A549 (cell line): Measurements from ENCODE around the gene CDC40. TPM values are rescaled to one million over a fixed set of nuclear protein-coding genes. Genes with fewer than 3 reads are reported as not detected.

Experiments used
- ATAC-seq, 2 experiments: fragments of 200-7000 bp in 1 of 2; fragments of >200 bp in 1 of 2; cut with Nextera tagmentation in 1 of 2; cut with Tn5 transposase in 1 of 2; 3 replicates each; pipeline versions ENCODE4 v1.8.0 to v1.9.1; 2018 to 2020; ENCODE audit warnings: mild to moderate bottlenecking in 1 of 2, moderate library complexity in 1 of 2
- CTCF ChIA-PET: fragments of 300-600 bp; sonication (Branson Sonifier 250); formaldehyde crosslinking; extraction: SDS; loops from one replicate; lab custom pipeline; 2021; ENCODE audit warnings: antibody characterized with exemption, inconsistent platforms; lab: Yijun Ruan, JAX
- POLR2A ChIA-PET: fragments of 350-600 bp; formaldehyde crosslinking; extraction: SDS; loops from one replicate; lab custom pipeline; 2021; ENCODE audit warnings: antibody characterized with exemption, inconsistent platforms; lab: Yijun Ruan, JAX
- DNase-seq, 2 experiments: peaks; one replicate each; pipeline versions ENCODE4 v3.0.0 to v3.0.0-alpha.2; 2011 to 2016; ENCODE audit warnings: low read depth in 1 of 2, low spot score in 1 of 2
- FAIRE-seq: peaks from 2 replicates; lab custom pipeline; 2011; peaks lifted over from hg19 to GRCh38; lab: Jason Lieb, UNC
- H3K27ac ChIP-seq, 2 experiments: fragments of >200 bp; sonication (Bioruptor Twin); formaldehyde crosslinking; 3 replicates each; pipeline ENCODE4 v1.5.1; 2016 to 2017
- H3K4me1 ChIP-seq: fragments of >200 bp; sonication (Bioruptor Twin); formaldehyde crosslinking; 3 replicates; pipeline ENCODE4 v1.6.1; 2016
- H3K4me2 ChIP-seq: fragments of >200 bp; sonication (Bioruptor Twin); formaldehyde crosslinking; 3 replicates; pipeline ENCODE4 v1.6.1; 2016
- H3K4me3 ChIP-seq: fragments of >200 bp; sonication (Bioruptor Twin); formaldehyde crosslinking; 3 replicates; pipeline ENCODE4 v1.5.1; 2016
- H3K9me3 ChIP-seq: fragments of >200 bp; sonication (Bioruptor Twin); formaldehyde crosslinking; 3 replicates; pipeline ENCODE4 v1.6.1; 2016
- CEBPB ChIP-seq, 2 experiments: fragments of >200 bp in 1 of 2; sonication (Bioruptor Twin) in 1 of 2; formaldehyde crosslinking in 1 of 2; IDR thresholded peaks; 2 replicates each; pipeline ENCODE4 v1.6.1; 2012 to 2016
- CHD2 ChIP-seq: fragments of 150-350 bp; IDR thresholded peaks from 2 replicates; pipeline ENCODE4 v1.6.1; 2014; ENCODE audit warnings: low read length; ENCODE audit not compliant: partially characterized antibody
- EHMT2 ChIP-seq: fragments of 200-600 bp; sonication (generic); IDR thresholded peaks from 2 replicates; pipeline ENCODE4 v1.6.1; 2016; ENCODE audit warnings: antibody characterized with exemption, low read depth, mild to moderate bottlenecking, moderate library complexity
- EP300 ChIP-seq, 2 experiments: fragments of >200 bp; sonication (Bioruptor Twin); formaldehyde crosslinking; IDR thresholded peaks; 2 replicates in 1 of 2; 3 replicates in 1 of 2; pipeline ENCODE4 v1.6.1; 2016 to 2017
- FOSL2 ChIP-seq, 2 experiments: fragments of 450-650 bp in 1 of 2; fragments of >200 bp in 1 of 2; sonication (Bioruptor Twin) in 1 of 2; formaldehyde crosslinking; IDR thresholded peaks; 2 replicates each; pipeline versions ENCODE4 v1.5.0 to v1.6.1; 2016 to 2020; ENCODE audit warnings: mild to moderate bottlenecking in 1 of 2, moderate library complexity in 1 of 2
- GATA3 ChIP-seq: IDR thresholded peaks from 2 replicates; pipeline ENCODE4 v1.6.1; 2012; ENCODE audit warnings: borderline replicate concordance
- HDAC2 ChIP-seq: fragments of 200-600 bp; sonication (generic); IDR thresholded peaks from 2 replicates; pipeline ENCODE4 v1.6.1; 2016
- HES2 ChIP-seq: fragments of >200 bp; sonication (Bioruptor Twin); formaldehyde crosslinking; IDR thresholded peaks from 2 replicates; pipeline ENCODE4 v1.6.1; 2016
- HOXA7 ChIP-seq: fragments of 250-450 bp; sonication (Bioruptor Pico); IDR thresholded peaks from 2 replicates; pipeline ENCODE4 v1.5.0; 2020; ENCODE audit warnings: mild to moderate bottlenecking, moderate library complexity
- HOXB13 ChIP-seq: fragments of 250-450 bp; sonication (Bioruptor Pico); IDR thresholded peaks from 2 replicates; pipeline ENCODE4 v1.5.0; 2020; ENCODE audit warnings: low read depth, mild to moderate bottlenecking, moderate library complexity
- HOXB5 ChIP-seq: fragments of 250-450 bp; sonication (Bioruptor Pico); IDR thresholded peaks from 2 replicates; pipeline ENCODE4 v1.5.0; 2020; ENCODE audit warnings: mild to moderate bottlenecking, moderate library complexity
- KDM1A ChIP-seq: fragments of 200-600 bp; sonication (generic); IDR thresholded peaks from 2 replicates; pipeline ENCODE4 v1.6.1; 2016; ENCODE audit warnings: low read depth, mild to moderate bottlenecking
- MAFK ChIP-seq: fragments of 450-650 bp; IDR thresholded peaks from 2 replicates; pipeline ENCODE4 v1.6.1; 2014; ENCODE audit not compliant: partially characterized antibody
- MAZ ChIP-seq: fragments of 150-350 bp; IDR thresholded peaks from 2 replicates; pipeline ENCODE4 v1.6.1; 2014; ENCODE audit warnings: antibody characterized with exemption, low read depth, low read length, borderline replicate concordance
- MYC ChIP-seq: IDR thresholded peaks from 2 replicates; pipeline ENCODE4 v1.6.1; 2012; ENCODE audit warnings: mild to moderate bottlenecking, inconsistent platforms, low read length, improper control_type of control experiment, borderline replicate concordance
- NR3C1 ChIP-seq: fragments of >200 bp; sonication (Bioruptor Twin); formaldehyde crosslinking; IDR thresholded peaks from 3 replicates; pipeline ENCODE4 v1.6.1; 2017
- PHF8 ChIP-seq: fragments of 200-600 bp; sonication (generic); IDR thresholded peaks from 2 replicates; pipeline ENCODE4 v1.6.1; 2016; ENCODE audit warnings: low read depth, mild to moderate bottlenecking, antibody characterized with exemption, moderate library complexity, borderline replicate concordance
- REST ChIP-seq: fragments of 200-600 bp; sonication (generic); IDR thresholded peaks from 2 replicates; pipeline ENCODE4 v1.6.1; 2016; ENCODE audit warnings: antibody characterized with exemption, mild to moderate bottlenecking, moderate library complexity
- RFX5 ChIP-seq: fragments of 450-650 bp; IDR thresholded peaks from 2 replicates; pipeline ENCODE4 v1.7.1; 2014; ENCODE audit warnings: antibody characterized with exemption, mild to moderate bottlenecking, moderate library complexity
- TFCP2L1 ChIP-seq: fragments of 250-450 bp; sonication (Bioruptor Pico); IDR thresholded peaks from 2 replicates; pipeline ENCODE4 v1.5.0; 2021; ENCODE audit warnings: mild to moderate bottlenecking
- USF2 ChIP-seq: fragments of 450-650 bp; IDR thresholded peaks from 2 replicates; pipeline ENCODE4 v1.6.1; 2014; ENCODE audit warnings: antibody characterized with exemption
- ZC3H11A ChIP-seq: fragments of 450-650 bp; IDR thresholded peaks from 2 replicates; pipeline ENCODE4 v1.6.1; 2014; ENCODE audit warnings: antibody characterized with exemption, mild to moderate bottlenecking
- ZFP36 ChIP-seq: fragments of 450-650 bp; IDR thresholded peaks from 2 replicates; pipeline ENCODE4 v1.6.1; 2014; ENCODE audit warnings: borderline replicate concordance; ENCODE audit not compliant: partially characterized antibody
- ZNF302 ChIP-seq: fragments of 250-450 bp; sonication (Bioruptor Pico); IDR thresholded peaks from 2 replicates; pipeline ENCODE4 v1.9.0; 2021; ENCODE audit warnings: inconsistent platforms, mild to moderate bottlenecking, moderate library complexity
- WGBS: methylation state at CpG from one replicate; pipeline ENCODE4 v1.1.6; 2017; ENCODE audit errors: missing lambda C conversion rate; 5-methylcytosine and 5-hydroxymethylcytosine counted together
- polyA plus RNA-seq, 4 experiments: library from polyadenylated mRNA; depleted of rRNA in 3 of 4; stranded (reverse); fragments of >200 nt; fragmentation: RNase III in 1 of 4; extraction: RNeasy Plus Mini Kit Qiagen cat#74134 plus additional on column Dnase treatment in 1 of 4; gene quantifications; 2 replicates in 3 of 4; 3 replicates in 1 of 4; pipeline ENCODE4 v1.2.3, GENCODE V29; 2011 to 2017
- TF ChIP-seq, protein P1 (sequence below): fragments of >200 bp; sonication (Bioruptor Twin); formaldehyde crosslinking; IDR thresholded peaks from 3 replicates; pipeline ENCODE4 v1.6.1; 2016
- TF ChIP-seq, protein P2 (sequence below): fragments of 250-450 bp; sonication (Bioruptor Pico); IDR thresholded peaks from 2 replicates; pipeline ENCODE4 v1.5.0; 2020; ENCODE audit warnings: low read depth, mild to moderate bottlenecking, moderate library complexity
- TF ChIP-seq, protein P3 (sequence below): IDR thresholded peaks from 2 replicates; pipeline ENCODE4 v1.6.1; 2012
- TF ChIP-seq, protein P4 (sequence below): fragments of >200 bp; sonication (Bioruptor Twin); formaldehyde crosslinking; IDR thresholded peaks from 3 replicates; pipeline ENCODE4 v1.5.1; 2016

CDC40 gene
- polyA plus RNA-seq, 2 of the 4 experiments (the other 2 are of a cell fraction): 11.6 to 22.2 TPM

DNA sequence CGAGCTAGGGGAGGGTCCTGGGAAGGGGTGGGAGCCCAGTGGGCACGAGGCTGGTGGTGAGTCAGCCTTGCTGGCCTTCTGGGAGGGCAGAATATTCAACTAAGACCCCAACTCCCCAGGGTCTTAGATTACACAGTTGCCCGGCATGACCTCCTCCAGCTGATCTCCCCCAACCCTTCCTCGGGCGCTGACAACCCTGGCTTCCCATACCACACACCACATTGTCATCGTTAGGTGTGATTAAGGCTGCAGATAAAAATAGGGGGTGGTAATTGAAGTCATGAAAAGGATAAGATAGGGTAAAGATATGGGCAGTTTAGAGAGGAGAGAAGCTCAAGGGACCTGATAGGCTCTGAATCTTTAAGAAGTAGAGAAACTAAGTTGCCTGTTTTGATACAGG, 10.5 kb downstream of the CDC40 start:
- Histone ChIP-seq H3K9me3 (no peaks in the 10 kb centered on the region), H3K4me2 (no peak overlapping the region), H3K4me1 (no peaks in the 10 kb centered on the region), H3K4me3 (no peak overlapping the region), H3K27ac (no peak overlapping the region)
- CTCF ChIA-PET: no interaction called here
- ATAC-seq (no peak), FAIRE-seq (no peak), DNase-seq (no peak)
- WGBS: 96% methylated on average over 5 of the region's 6 CpGs
- POLR2A ChIA-PET: no interaction called here
- TF ChIP-seq, protein P1, sequence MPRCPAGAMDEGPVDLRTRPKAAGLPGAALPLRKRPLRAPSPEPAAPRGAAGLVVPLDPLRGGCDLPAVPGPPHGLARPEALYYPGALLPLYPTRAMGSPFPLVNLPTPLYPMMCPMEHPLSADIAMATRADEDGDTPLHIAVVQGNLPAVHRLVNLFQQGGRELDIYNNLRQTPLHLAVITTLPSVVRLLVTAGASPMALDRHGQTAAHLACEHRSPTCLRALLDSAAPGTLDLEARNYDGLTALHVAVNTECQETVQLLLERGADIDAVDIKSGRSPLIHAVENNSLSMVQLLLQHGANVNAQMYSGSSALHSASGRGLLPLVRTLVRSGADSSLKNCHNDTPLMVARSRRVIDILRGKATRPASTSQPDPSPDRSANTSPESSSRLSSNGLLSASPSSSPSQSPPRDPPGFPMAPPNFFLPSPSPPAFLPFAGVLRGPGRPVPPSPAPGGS: no peak
- TF ChIP-seq TFCP2L1 (no peak), NR3C1 (no peak), RFX5 (no peak), MYC (no peak), ZNF302 (CRISPR knock-in tag) (no peak), KDM1A (no peak), HOXA7 (no peak), GATA3 (no peak), HES2 (no peak), FOSL2 (IDR thresholded peaks at IDR 0.05) (no peak), FOSL2 (CRISPR knock-in tag; IDR thresholded peaks at IDR 0.05) (no peak), HDAC2 (no peak), HOXB13 (CRISPR knock-in tag) (no peak)
- TF ChIP-seq, all 56 proteins: peak for 0

DNA sequence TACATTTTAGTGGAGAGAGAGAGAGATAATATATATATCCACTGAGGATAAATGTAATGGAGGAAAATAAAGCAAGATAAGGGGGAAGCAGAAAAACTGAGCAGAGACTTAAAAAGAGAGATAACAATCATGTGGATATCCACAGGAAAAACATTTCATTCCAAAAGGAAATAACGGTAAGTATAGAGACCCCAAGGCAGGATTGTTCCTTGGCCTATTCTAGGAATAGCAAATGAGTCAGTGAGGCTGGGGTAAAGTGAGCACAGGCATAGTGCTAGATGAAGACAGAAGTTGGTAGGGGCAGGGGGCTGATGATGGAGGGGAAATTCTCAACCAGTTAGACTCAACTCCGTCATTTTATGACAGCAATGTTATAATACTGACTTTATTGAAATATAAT, 11.2 kb downstream of the CDC40 start:
- DNase-seq (no peak), ATAC-seq (no peak), FAIRE-seq (no peak)
- no peak overlapping the region for H3K4me3 ChIP-seq
- no peak for TF ChIP-seq ZC3H11A
- TF ChIP-seq, protein P2, sequence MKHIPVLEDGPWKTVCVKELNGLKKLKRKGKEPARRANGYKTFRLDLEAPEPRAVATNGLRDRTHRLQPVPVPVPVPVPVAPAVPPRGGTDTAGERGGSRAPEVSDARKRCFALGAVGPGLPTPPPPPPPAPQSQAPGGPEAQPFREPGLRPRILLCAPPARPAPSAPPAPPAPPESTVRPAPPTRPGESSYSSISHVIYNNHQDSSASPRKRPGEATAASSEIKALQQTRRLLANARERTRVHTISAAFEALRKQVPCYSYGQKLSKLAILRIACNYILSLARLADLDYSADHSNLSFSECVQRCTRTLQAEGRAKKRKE (CRISPR knock-in tag): no peak
- TF ChIP-seq PHF8: no peak
- no peak for TF ChIP-seq MAZ
- TF ChIP-seq HOXB13 (CRISPR knock-in tag): no peak
- TF ChIP-seq GATA3: no peak
- TF ChIP-seq TFCP2L1: no peak
- TF ChIP-seq HOXB5 (CRISPR knock-in tag): no peak
- no peak for TF ChIP-seq MAFK
- no peak for TF ChIP-seq REST
- TF ChIP-seq ZFP36: no peak
- TF ChIP-seq USF2: no peak
- TF ChIP-seq, protein P3, sequence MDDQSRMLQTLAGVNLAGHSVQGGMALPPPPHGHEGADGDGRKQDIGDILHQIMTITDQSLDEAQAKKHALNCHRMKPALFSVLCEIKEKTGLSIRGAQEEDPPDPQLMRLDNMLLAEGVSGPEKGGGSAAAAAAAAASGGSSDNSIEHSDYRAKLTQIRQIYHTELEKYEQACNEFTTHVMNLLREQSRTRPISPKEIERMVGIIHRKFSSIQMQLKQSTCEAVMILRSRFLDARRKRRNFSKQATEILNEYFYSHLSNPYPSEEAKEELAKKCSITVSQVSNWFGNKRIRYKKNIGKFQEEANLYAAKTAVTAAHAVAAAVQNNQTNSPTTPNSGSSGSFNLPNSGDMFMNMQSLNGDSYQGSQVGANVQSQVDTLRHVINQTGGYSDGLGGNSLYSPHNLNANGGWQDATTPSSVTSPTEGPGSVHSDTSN: no peak
- no peak for TF ChIP-seq CEBPB (IDR thresholded peaks at IDR 0.05)
- TF ChIP-seq EHMT2: no peak
- no peak for TF ChIP-seq CHD2
- TF ChIP-seq NR3C1: no peak
- no peak for TF ChIP-seq EP300 (IDR thresholded peaks at IDR 0.05)
- TF ChIP-seq, protein P4, sequence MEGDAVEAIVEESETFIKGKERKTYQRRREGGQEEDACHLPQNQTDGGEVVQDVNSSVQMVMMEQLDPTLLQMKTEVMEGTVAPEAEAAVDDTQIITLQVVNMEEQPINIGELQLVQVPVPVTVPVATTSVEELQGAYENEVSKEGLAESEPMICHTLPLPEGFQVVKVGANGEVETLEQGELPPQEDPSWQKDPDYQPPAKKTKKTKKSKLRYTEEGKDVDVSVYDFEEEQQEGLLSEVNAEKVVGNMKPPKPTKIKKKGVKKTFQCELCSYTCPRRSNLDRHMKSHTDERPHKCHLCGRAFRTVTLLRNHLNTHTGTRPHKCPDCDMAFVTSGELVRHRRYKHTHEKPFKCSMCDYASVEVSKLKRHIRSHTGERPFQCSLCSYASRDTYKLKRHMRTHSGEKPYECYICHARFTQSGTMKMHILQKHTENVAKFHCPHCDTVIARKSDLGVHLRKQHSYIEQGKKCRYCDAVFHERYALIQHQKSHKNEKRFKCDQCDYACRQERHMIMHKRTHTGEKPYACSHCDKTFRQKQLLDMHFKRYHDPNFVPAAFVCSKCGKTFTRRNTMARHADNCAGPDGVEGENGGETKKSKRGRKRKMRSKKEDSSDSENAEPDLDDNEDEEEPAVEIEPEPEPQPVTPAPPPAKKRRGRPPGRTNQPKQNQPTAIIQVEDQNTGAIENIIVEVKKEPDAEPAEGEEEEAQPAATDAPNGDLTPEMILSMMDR: no peak
- H3K9me3 ChIP-seq: no peaks in the 10 kb centered on the region
- CTCF ChIA-PET: no interaction called here
- 93% methylated on average over 2 of the region's 2 CpGs for WGBS
- no peak overlapping the region for H3K4me2 ChIP-seq
- POLR2A ChIA-PET: no interaction called here
- H3K4me1 ChIP-seq: no peaks in the 10 kb centered on the region
- H3K27ac ChIP-seq: no peak overlapping the region
